ENCODE data around the gene CFAP20DC. TPM values are rescaled to one million over a fixed set of nuclear protein-coding genes. Genes with fewer than 3 reads are reported as not detected.

The CFAP20DC gene
- total RNA-seq, 4 donors from 2014 or later, result 0.13 to 1.6 (median 0.35) TPM; not detected in 1

- no peaks in the 10 kb centered on the region for H3K9me3 ChIP-seq
- no peak overlapping the region for H3K27ac ChIP-seq
- H3K4me3 ChIP-seq, result no peak overlapping the region
- H3K4me1 ChIP-seq, result peaks cover 0 to 4% (median 0%) of the 10 kb centered on the region in 3 donors
- no peaks in the 10 kb centered on the region for H3K27me3 ChIP-seq
- TF ChIP-seq CTCF (IDR thresholded peaks at IDR 0.05), result no peak
- no peak for TF ChIP-seq EP300 (IDR thresholded peaks at IDR 0.05)
- no peak for TF ChIP-seq POLR2A (IDR thresholded peaks at IDR 0.05)
- TF ChIP-seq POLR2AphosphoS5 (IDR thresholded peaks at IDR 0.05), result no peak
- 87 to 96% methylated on average over 2 of the region's 2 CpGs for WGBS, 2 donors (ENCODE audit: low coverage in 1 of 2)
- H3K36me3 ChIP-seq, result no peaks in the 10 kb centered on the region
- no peak for ATAC-seq
These were observed 161.7 kb downstream of the CFAP20DC start for GRCh38 chr3:58888087-58888486.

- no peak overlapping the region for H3K4me3 ChIP-seq
- H3K27me3 ChIP-seq, result no peaks in the 10 kb centered on the region
- H3K9me3 ChIP-seq, result no peaks in the 10 kb centered on the region
- 66 to 77% methylated on average over 5 of the region's 5 CpGs for WGBS, 2 donors (ENCODE audit: low coverage in 1 of 2)
- TF ChIP-seq POLR2AphosphoS5 (IDR thresholded peaks at IDR 0.05), result no peak
- H3K27ac ChIP-seq, result no peak overlapping the region
- H3K4me1 ChIP-seq, result peaks cover 0 to 4% (median 0%) of the 10 kb centered on the region in 3 donors
- ATAC-seq, result no peak
- no peaks in the 10 kb centered on the region for H3K36me3 ChIP-seq
These were observed 165.4 kb downstream of the CFAP20DC start for GRCh38 chr3:58884453-58884852.

GRCh38 chr3:58880182-58880581 is 169.6 kb downstream of the CFAP20DC start:
- 69 to 70% methylated on average over 1 of the region's 1 CpG for WGBS, 2 donors (ENCODE audit: low coverage in 1 of 2)
- H3K9me3 ChIP-seq, result no peaks in the 10 kb centered on the region
- H3K36me3 ChIP-seq, result no peaks in the 10 kb centered on the region

GRCh38 chr3:58874795-58875194 is 175.0 kb downstream of the CFAP20DC start:
- ATAC-seq, result no peak
- WGBS, 2 donors (ENCODE audit: low coverage in 1 of 2), result 67 to 86% methylated on average over 1 to 2 of the region's 2 CpGs
- H3K4me3 ChIP-seq, result no peak overlapping the region
- TF ChIP-seq POLR2A (IDR thresholded peaks at IDR 0.05), result no peak
- no peak for TF ChIP-seq EP300 (IDR thresholded peaks at IDR 0.05)
- TF ChIP-seq CTCF (IDR thresholded peaks at IDR 0.05), result no peak
- TF ChIP-seq POLR2AphosphoS5 (IDR thresholded peaks at IDR 0.05), result no peak
- no peak overlapping the region for H3K27ac ChIP-seq
- H3K36me3 ChIP-seq, result no peaks in the 10 kb centered on the region
- no peaks in the 10 kb centered on the region for H3K4me1 ChIP-seq
- H3K9me3 ChIP-seq, result no peaks in the 10 kb centered on the region
- peaks cover 4% of the 10 kb centered on the region for H3K27me3 ChIP-seq

More at GRCh38 chr3:58880182-58880581, 169.6 kb downstream of the CFAP20DC start:
- TF ChIP-seq POLR2AphosphoS5 (IDR thresholded peaks at IDR 0.05) (no peak), CTCF (IDR thresholded peaks at IDR 0.05) (no peak), EP300 (IDR thresholded peaks at IDR 0.05) (no peak), POLR2A (IDR thresholded peaks at IDR 0.05) (no peak)
- Histone ChIP-seq H3K4me1 (peaks cover 0 to 4% (median 0%) of the 10 kb centered on the region in 3 donors), H3K27me3 (no peaks in the 10 kb centered on the region), H3K4me3 (no peak overlapping the region), H3K27ac (no peak overlapping the region)
- ATAC-seq, result no peak

- TF ChIP-seq POLR2A (IDR thresholded peaks at IDR 0.05), result no peak
- no peak for TF ChIP-seq CTCF (IDR thresholded peaks at IDR 0.05)
- TF ChIP-seq EP300 (IDR thresholded peaks at IDR 0.05), result no peak
- no peak for TF ChIP-seq POLR2AphosphoS5 (IDR thresholded peaks at IDR 0.05)
- H3K27ac ChIP-seq, result no peak overlapping the region
- H3K36me3 ChIP-seq, result no peaks in the 10 kb centered on the region
- no peaks in the 10 kb centered on the region for H3K4me1 ChIP-seq
- WGBS, 2 donors (ENCODE audit: low coverage in 1 of 2), result 74 to 97% methylated on average over 4 to 5 of the region's 5 CpGs
- no peaks in the 10 kb centered on the region for H3K9me3 ChIP-seq
- H3K4me3 ChIP-seq, result no peak overlapping the region
- peaks cover 4% of the 10 kb centered on the region for H3K27me3 ChIP-seq
- ATAC-seq, result no peak
These were observed 175.5 kb downstream of the CFAP20DC start for GRCh38 chr3:58874248-58874741.

All from gastroesophageal sphincter (tissue), 4 donors.